DMS53 (cell line): Measurements from ENCODE around the gene TSEN2.
"Not testable (repeated sequence)": the region's sequence is repeated elsewhere in the genome, so short reads cannot be mapped to it uniquely, and the experiment has no call there.

Source experiments
- DNase-seq: peaks from one replicate; lab custom pipeline; 2025; lab: John Stamatoyannopoulos, UW

The TSEN2 gene

GRCh38 chr3:12472000-12472610, 12.2 kb upstream of the TSEN2 start:
- DNase-seq: no peak

GRCh38 chr3:12472796-12473195, 11.5 kb upstream of the TSEN2 start:
- DNase-seq: no peak

GRCh38 chr3:12473511-12473910, 10.8 kb upstream of the TSEN2 start:
- DNase-seq: no peak

GRCh38 chr3:12476238-12476897, 7.9 kb upstream of the TSEN2 start:
- no peak for DNase-seq

- DNase-seq: no peak
Measured at GRCh38 chr3:12477256-12477655, 7.0 kb upstream of the TSEN2 start.

- no peak for DNase-seq
Measured at GRCh38 chr3:12478326-12478725, 6.0 kb upstream of the TSEN2 start.

- DNase-seq: not testable (repeated sequence)
Measured at GRCh38 chr3:12479198-12479597, 5.1 kb upstream of the TSEN2 start.

GRCh38 chr3:12479919-12480427, 4.3 kb upstream of the TSEN2 start:
- DNase-seq: peak; percentile 42

- DNase-seq: peak; percentile 19
Measured at GRCh38 chr3:12483410-12483809, 870 bp upstream of the TSEN2 start.

GRCh38 chr3:12483872-12484197, 445 bp upstream of the TSEN2 start:
- DNase-seq: no peak

- peak; percentile 39 for DNase-seq
Measured at GRCh38 chr3:12484983-12485327, 675 bp downstream of the TSEN2 start.

- DNase-seq: no peak
Measured at GRCh38 chr3:12486001-12486400, 1.7 kb downstream of the TSEN2 start.

GRCh38 chr3:12486916-12487315, 2.6 kb downstream of the TSEN2 start:
- no peak for DNase-seq

- no peak for DNase-seq
Measured at GRCh38 chr3:12487336-12487735, 3.1 kb downstream of the TSEN2 start.

- DNase-seq: no peak
Measured at GRCh38 chr3:12487786-12488185, 3.5 kb downstream of the TSEN2 start.

GRCh38 chr3:12489368-12489767, 5.1 kb downstream of the TSEN2 start:
- DNase-seq: no peak

GRCh38 chr3:12489832-12490231, 5.6 kb downstream of the TSEN2 start:
- DNase-seq: no peak

GRCh38 chr3:12490547-12490946, 6.3 kb downstream of the TSEN2 start:
- DNase-seq: no peak

- no peak for DNase-seq
Measured at GRCh38 chr3:12495749-12496452, 11.6 kb downstream of the TSEN2 start.

- no peak for DNase-seq
Measured at GRCh38 chr3:12496453-12496761, 12.1 kb downstream of the TSEN2 start.

GRCh38 chr3:12499474-12499873, 15.2 kb downstream of the TSEN2 start:
- DNase-seq: no peak

GRCh38 chr3:12501360-12502020, 17.2 kb downstream of the TSEN2 start:
- no peak for DNase-seq
